HepG2 (cell line): ENCODE data around the gene TSPAN18.

Source experiments
- FOXM1 ChIP-seq: sonication (generic); formaldehyde crosslinking; IDR thresholded peaks from 2 replicates; pipeline ENCODE4 v1.5.0; 2020; ENCODE audit warnings: missing genetic modification reagents
- HDAC6 ChIP-seq: fragments of 200-600 bp; sonication (generic); IDR thresholded peaks from 2 replicates; pipeline ENCODE4 v1.7.0; 2017; ENCODE audit warnings: mild to moderate bottlenecking, antibody characterized with exemption, low read length, low read depth
- HNRNPK ChIP-seq: fragments of 200-400 bp; formaldehyde crosslinking; IDR thresholded peaks from 2 replicates; pipeline ENCODE4 v1.6.1; 2018; ENCODE audit warnings: low read length, low read depth, moderate library complexity, mild to moderate bottlenecking; ENCODE audit not compliant: poor library complexity, severe bottlenecking
- MAZ ChIP-seq, 2 experiments: sonication (generic) in 1 of 2; formaldehyde crosslinking in 1 of 2; IDR thresholded peaks; 2 replicates each; pipeline versions ENCODE4 v1.5.0 to v1.6.1; 2012 to 2020; ENCODE audit warnings: low read depth in 2 of 2, mild to moderate bottlenecking in 2 of 2, borderline replicate concordance in 1 of 2, improper control_type of control experiment in 1 of 2, low read length in 1 of 2, missing genetic modification reagents in 1 of 2, moderate library complexity in 1 of 2
- NR1H2 ChIP-seq: sonication (generic); formaldehyde crosslinking; IDR thresholded peaks from 2 replicates; pipeline ENCODE4 v1.8.1; 2022; ENCODE audit warnings: low read depth, missing genetic modification reagents, borderline replicate concordance
- PBX3 ChIP-seq: sonication (generic); formaldehyde crosslinking; IDR thresholded peaks from 2 replicates; pipeline ENCODE4 v1.8.1; 2023; ENCODE audit warnings: missing genetic modification reagents, inconsistent platforms, borderline replicate concordance
- POLR2A ChIP-seq, 2 experiments: IDR thresholded peaks; 2 replicates each; pipeline ENCODE4 v1.6.1; 2011; ENCODE audit warnings: low read depth in 2 of 2, low read length in 2 of 2, mild to moderate bottlenecking in 1 of 2, moderate library complexity in 1 of 2; ENCODE audit not compliant: insufficient read depth in 1 of 2
- SMC3 ChIP-seq: IDR thresholded peaks from 2 replicates; pipeline ENCODE4 v1.6.1; 2011; ENCODE audit warnings: low read length, improper control_type of control experiment
- SUZ12 ChIP-seq: fragments of 150-350 bp; IDR thresholded peaks from 2 replicates; pipeline ENCODE4 v1.6.1; 2014; ENCODE audit warnings: low read depth, low read length
- ZFP37 ChIP-seq: sonication (generic); formaldehyde crosslinking; IDR thresholded peaks from 2 replicates; pipeline ENCODE4 v1.4.0; 2020; ENCODE audit warnings: missing genetic modification reagents, borderline replicate concordance
- ZNF292 ChIP-seq: sonication (generic); formaldehyde crosslinking; IDR thresholded peaks from 2 replicates; pipeline ENCODE4 v1.8.1; 2022; ENCODE audit warnings: mild to moderate bottlenecking, low read depth, missing genetic modification reagents, borderline replicate concordance
- ZNF513 ChIP-seq: sonication (generic); formaldehyde crosslinking; conservative IDR thresholded peaks from 2 replicates; pipeline ENCODE4 v1.5.0; 2020; ENCODE audit warnings: missing genetic modification reagents
- ZNF747 ChIP-seq: sonication (generic); formaldehyde crosslinking; IDR thresholded peaks from 2 replicates; pipeline ENCODE4 v1.8.1; 2023; ENCODE audit warnings: missing genetic modification reagents, mild to moderate bottlenecking, borderline replicate concordance
- TF ChIP-seq, protein P1 (sequence below): IDR thresholded peaks from 2 replicates; pipeline ENCODE4 v1.6.1; 2016; ENCODE audit warnings: low read depth, borderline replicate concordance

- no peak for TF ChIP-seq HNRNPK
- TF ChIP-seq, protein P1, sequence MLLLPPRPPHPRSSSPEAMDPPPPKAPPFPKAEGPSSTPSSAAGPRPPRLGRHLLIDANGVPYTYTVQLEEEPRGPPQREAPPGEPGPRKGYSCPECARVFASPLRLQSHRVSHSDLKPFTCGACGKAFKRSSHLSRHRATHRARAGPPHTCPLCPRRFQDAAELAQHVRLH (CRISPR knock-in tag) = no peak
- TF ChIP-seq MAZ (IDR thresholded peaks at IDR 0.05; ENCODE audit: borderline replicate concordance, low read depth, low read length) = no peak
- no peak for TF ChIP-seq MAZ (CRISPR knock-in tag; IDR thresholded peaks at IDR 0.05; ENCODE audit: low read depth)
- no peak for TF ChIP-seq NR1H2
- no peak for TF ChIP-seq SUZ12
- no peak for TF ChIP-seq PBX3 (CRISPR knock-in tag)
- no peak for TF ChIP-seq HDAC6
- TF ChIP-seq ZNF292 (CRISPR knock-in tag) = no peak
- no peak for TF ChIP-seq ZNF513
- TF ChIP-seq SMC3 = no peak
- no peak for TF ChIP-seq FOXM1
- no peak for TF ChIP-seq ZFP37 (CRISPR knock-in tag)
- no peak for TF ChIP-seq ZNF747 (CRISPR knock-in tag)
- no peak for TF ChIP-seq POLR2A (IDR thresholded peaks at IDR 0.05; ENCODE audit: insufficient read depth in 1 of 2, low read depth in 2 of 2, low read length in 2 of 2)
Observed at GRCh38 chr11:44934110-44934509, 207.3 kb downstream of the TSPAN18 start.
